Endodermal cell (in vitro differentiated cells): ENCODE data around the gene DCUN1D1. TPM values are rescaled to one million over a fixed set of nuclear protein-coding genes. Genes with fewer than 3 reads are reported as not detected.

Experiments used
- DNase-seq: peaks from one replicate; pipeline ENCODE4 v3.0.0-alpha.2; 2017
- H3K27ac ChIP-seq: 2 replicates; pipeline ENCODE4 v1.5.1; 2013; ENCODE audit warnings: mild to moderate bottlenecking, low read depth, low read length, moderate library complexity
- H3K27me3 ChIP-seq: 2 replicates; pipeline ENCODE4 v1.6.1; 2013; ENCODE audit warnings: mild to moderate bottlenecking, low read length, moderate library complexity; ENCODE audit not compliant: insufficient read depth, control insufficient read depth, poor library complexity, severe bottlenecking
- H3K36me3 ChIP-seq: 2 replicates; pipeline ENCODE4 v1.7.0; 2013; ENCODE audit warnings: mild to moderate bottlenecking, low read length, moderate library complexity; ENCODE audit not compliant: control insufficient read depth, insufficient read depth
- H3K4me1 ChIP-seq: one replicate; pipeline ENCODE4 v1.7.0; 2013; ENCODE audit warnings: low read length; ENCODE audit not compliant: control insufficient read depth, insufficient read depth
- H3K4me3 ChIP-seq: 2 replicates; pipeline ENCODE4 v1.5.1; 2013; ENCODE audit warnings: mild to moderate bottlenecking, low read length, moderate library complexity
- H3K9ac ChIP-seq: 2 replicates; pipeline ENCODE4 v1.6.1; 2013; ENCODE audit warnings: mild to moderate bottlenecking, low read length, moderate library complexity; ENCODE audit not compliant: poor library complexity, severe bottlenecking; ENCODE audit errors: extremely low read depth
- H3K9me3 ChIP-seq: 2 replicates; pipeline ENCODE4 v1.6.1; 2013; ENCODE audit warnings: mild to moderate bottlenecking, low read length, moderate library complexity; ENCODE audit not compliant: control insufficient read depth
- H3K27ac Mint-ChIP-seq: 2 replicates; pipeline ENCODE4 v1.8.0; 2020; ENCODE audit warnings: mixed read lengths
- H3K27me3 Mint-ChIP-seq: 2 replicates; pipeline ENCODE4 v1.8.0; 2021; ENCODE audit warnings: mild to moderate bottlenecking, mixed read lengths; ENCODE audit not compliant: insufficient read depth
- H3K36me3 Mint-ChIP-seq: 2 replicates; pipeline ENCODE4 v1.8.0; 2020; ENCODE audit warnings: low read depth, mixed read lengths
- H3K4me1 Mint-ChIP-seq: 2 replicates; pipeline ENCODE4 v1.8.0; 2020; ENCODE audit warnings: mixed read lengths
- H3K4me3 Mint-ChIP-seq: 2 replicates; pipeline ENCODE4 v1.8.0; 2020; ENCODE audit warnings: mild to moderate bottlenecking, moderate library complexity, mixed read lengths
- H3K9me3 Mint-ChIP-seq: 2 replicates; pipeline ENCODE4 v1.8.0; 2020; ENCODE audit warnings: mild to moderate bottlenecking, mixed read lengths
- WGBS, 2 experiments: methylation state at CpG; one replicate each; pipeline versions ENCODE4 v1.1.5 to v1.1.7; 2013; ENCODE audit warnings: missing lambda C conversion rate in 2 of 2, mixed read lengths in 1 of 2; ENCODE audit not compliant: insufficient coverage in 1 of 2, insufficient read length in 1 of 2; 5-methylcytosine and 5-hydroxymethylcytosine counted together
- total RNA-seq, 2 donors: library from RNA; stranded (reverse); fragmentation: NEBNext Ultra II Directional in 1 of 2; extraction: Animal tissue kit (Norgen Biotek cat#: 25700) in 1 of 2; gene quantifications; 2 replicates in 1 of 2; 3 replicates in 1 of 2; pipeline ENCODE4 v1.2.1, GENCODE V29; 2021
- TF ChIP-seq, protein P1 (sequence below): fragments of 200-600 bp; sonication (generic); conservative IDR thresholded peaks from 2 replicates; pipeline ENCODE4 v1.5.0; 2021; ENCODE audit warnings: antibody characterized with exemption, mild to moderate bottlenecking

DCUN1D1 gene
- total RNA-seq, 2 donors from 2014 or later: 59.6 to 65.6 TPM

DNA sequence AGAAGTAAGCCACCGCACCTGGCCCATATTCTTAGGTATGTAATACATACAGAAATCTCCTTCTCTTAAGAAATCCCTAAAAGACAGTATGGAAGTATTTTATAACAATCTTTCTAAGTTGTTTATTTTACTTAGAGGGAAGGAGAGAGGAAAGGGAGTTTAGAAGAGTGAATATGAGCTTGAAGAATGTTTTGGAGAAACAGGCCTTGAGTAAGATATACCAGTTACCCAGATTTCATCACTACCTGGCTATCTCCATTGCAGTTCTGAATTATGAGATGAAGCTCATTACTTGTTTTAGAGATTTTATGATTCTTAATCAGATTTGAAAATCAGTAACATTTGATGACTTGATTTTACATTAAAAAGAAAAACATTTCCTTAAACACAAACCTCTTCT lies 71.9 kb downstream of the DCUN1D1 start:
- WGBS, 2 experiments: 75% methylated on average over 1 of the region's 1 CpG; no CpG with 5 or more reads in 1 of the 2 experiments

DNA sequence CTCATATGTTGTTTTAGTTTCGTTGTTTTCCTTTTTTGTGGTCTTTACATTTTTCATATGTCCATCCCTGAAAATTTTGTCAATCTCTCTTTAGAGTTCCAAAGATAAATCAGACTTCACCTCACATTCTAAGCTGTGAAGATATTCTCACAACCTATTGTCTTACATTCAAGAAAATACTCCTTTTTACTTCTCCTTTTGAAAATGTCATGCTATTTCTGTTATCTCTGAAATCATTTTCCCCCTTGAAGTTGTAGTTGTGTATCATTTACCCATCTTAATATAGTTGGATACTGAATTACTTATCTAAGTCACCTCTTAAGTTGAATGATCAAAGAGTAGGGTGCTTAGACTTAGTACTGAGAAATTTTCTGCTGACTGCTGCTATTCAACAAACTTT lies 74.3 kb downstream of the DCUN1D1 start:
- no peaks in the 10 kb centered on the region for H3K9me3 Mint-ChIP-seq
- no peak overlapping the region for H3K4me3 Mint-ChIP-seq
- 94 to 100% methylated on average over 1 of the region's 1 CpG for WGBS, 2 experiments
- no peaks in the 10 kb centered on the region for H3K36me3 Mint-ChIP-seq
- no peak overlapping the region for H3K27ac Mint-ChIP-seq
- H3K4me1 ChIP-seq: no peaks in the 10 kb centered on the region
- no peak for DNase-seq
- H3K4me1 Mint-ChIP-seq: peaks cover 8% of the 10 kb centered on the region
- H3K36me3 ChIP-seq: peaks cover 19% of the 10 kb centered on the region
- no peak overlapping the region for H3K4me3 ChIP-seq
- H3K27ac ChIP-seq: no peak overlapping the region
- TF ChIP-seq, protein P1, sequence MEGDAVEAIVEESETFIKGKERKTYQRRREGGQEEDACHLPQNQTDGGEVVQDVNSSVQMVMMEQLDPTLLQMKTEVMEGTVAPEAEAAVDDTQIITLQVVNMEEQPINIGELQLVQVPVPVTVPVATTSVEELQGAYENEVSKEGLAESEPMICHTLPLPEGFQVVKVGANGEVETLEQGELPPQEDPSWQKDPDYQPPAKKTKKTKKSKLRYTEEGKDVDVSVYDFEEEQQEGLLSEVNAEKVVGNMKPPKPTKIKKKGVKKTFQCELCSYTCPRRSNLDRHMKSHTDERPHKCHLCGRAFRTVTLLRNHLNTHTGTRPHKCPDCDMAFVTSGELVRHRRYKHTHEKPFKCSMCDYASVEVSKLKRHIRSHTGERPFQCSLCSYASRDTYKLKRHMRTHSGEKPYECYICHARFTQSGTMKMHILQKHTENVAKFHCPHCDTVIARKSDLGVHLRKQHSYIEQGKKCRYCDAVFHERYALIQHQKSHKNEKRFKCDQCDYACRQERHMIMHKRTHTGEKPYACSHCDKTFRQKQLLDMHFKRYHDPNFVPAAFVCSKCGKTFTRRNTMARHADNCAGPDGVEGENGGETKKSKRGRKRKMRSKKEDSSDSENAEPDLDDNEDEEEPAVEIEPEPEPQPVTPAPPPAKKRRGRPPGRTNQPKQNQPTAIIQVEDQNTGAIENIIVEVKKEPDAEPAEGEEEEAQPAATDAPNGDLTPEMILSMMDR: no peak
- no peaks in the 10 kb centered on the region for H3K27me3 Mint-ChIP-seq
- no peaks in the 10 kb centered on the region for H3K9me3 ChIP-seq
- no peaks in the 10 kb centered on the region for H3K27me3 ChIP-seq
- H3K9ac ChIP-seq: no peak overlapping the region

More for the DNA sequence above, 71.9 kb downstream of the DCUN1D1 start:
- TF ChIP-seq, protein P1: no peak
- Histone ChIP-seq H3K27me3 (no peaks in the 10 kb centered on the region), H3K4me1 (no peaks in the 10 kb centered on the region), H3K9me3 (no peaks in the 10 kb centered on the region), H3K36me3 (peaks cover 11% of the 10 kb centered on the region), H3K4me3 (no peak overlapping the region), H3K27ac (no peak overlapping the region), H3K9ac (no peak overlapping the region)
- no peak for DNase-seq
- no peaks in the 10 kb centered on the region for H3K9me3 Mint-ChIP-seq
- H3K36me3 Mint-ChIP-seq: no peaks in the 10 kb centered on the region
- H3K4me3 Mint-ChIP-seq: no peak overlapping the region
- H3K4me1 Mint-ChIP-seq: peaks cover 11% of the 10 kb centered on the region
- no peaks in the 10 kb centered on the region for H3K27me3 Mint-ChIP-seq
- H3K27ac Mint-ChIP-seq: no peak overlapping the region

DNA sequence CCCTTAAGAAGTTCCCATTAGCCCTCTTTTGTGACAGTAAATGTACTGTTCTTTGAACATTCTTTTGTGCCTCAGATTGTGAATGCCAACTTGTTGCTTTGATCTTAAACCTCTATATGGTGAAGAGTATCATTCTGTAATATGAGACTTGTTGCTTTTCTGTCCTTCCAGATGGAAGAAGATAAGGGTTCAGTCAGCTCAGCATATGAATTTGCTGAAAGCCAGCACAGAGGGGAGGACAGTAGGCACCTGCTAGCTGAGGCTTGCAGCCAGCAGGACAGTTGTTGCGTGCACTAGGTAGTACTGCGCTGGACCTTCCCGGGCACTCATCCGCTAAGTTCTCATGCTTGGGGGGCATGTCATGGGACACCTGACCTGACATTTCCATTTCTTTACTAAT lies 74.7 kb downstream of the DCUN1D1 start:
- 87 to 96% methylated on average over 4 of the region's 4 CpGs for WGBS, 2 experiments

More for the DNA sequence above, 74.7 kb downstream of the DCUN1D1 start:
- TF ChIP-seq, protein P1: no peak
- H3K27me3 Mint-ChIP-seq: no peaks in the 10 kb centered on the region
- no peaks in the 10 kb centered on the region for H3K9me3 Mint-ChIP-seq
- H3K9me3 ChIP-seq: no peaks in the 10 kb centered on the region
- H3K27ac Mint-ChIP-seq: no peak overlapping the region
- no peak overlapping the region for H3K4me3 Mint-ChIP-seq
- H3K9ac ChIP-seq: no peak overlapping the region
- no peaks in the 10 kb centered on the region for H3K4me1 ChIP-seq
- H3K4me1 Mint-ChIP-seq: peaks cover 8% of the 10 kb centered on the region
- H3K36me3 ChIP-seq: peaks cover 19% of the 10 kb centered on the region
- H3K27ac ChIP-seq: no peak overlapping the region
- H3K4me3 ChIP-seq: no peak overlapping the region
- no peak for DNase-seq
- H3K27me3 ChIP-seq: no peaks in the 10 kb centered on the region
- H3K36me3 Mint-ChIP-seq: no peaks in the 10 kb centered on the region
